DOHH2 (cell line): ENCODE data around the gene CAMKMT.

Experiments used
- CTCF ChIP-seq: fragments of 200-600 bp; sonication (generic); IDR thresholded peaks from one replicate; pipeline ENCODE4 v1.5.1; 2014; ENCODE audit warnings: antibody characterized with exemption, mild to moderate bottlenecking, low read depth, low read length; ENCODE audit not compliant: poor library complexity, severe bottlenecking
- EZH2phosphoT487 ChIP-seq: fragments of 200-600 bp; sonication (generic); IDR thresholded peaks from 2 replicates; pipeline ENCODE4 v1.6.1; 2017; ENCODE audit warnings: borderline replicate concordance, mild to moderate bottlenecking, antibody characterized with exemption, low read length, moderate library complexity, mixed read lengths

DNA sequence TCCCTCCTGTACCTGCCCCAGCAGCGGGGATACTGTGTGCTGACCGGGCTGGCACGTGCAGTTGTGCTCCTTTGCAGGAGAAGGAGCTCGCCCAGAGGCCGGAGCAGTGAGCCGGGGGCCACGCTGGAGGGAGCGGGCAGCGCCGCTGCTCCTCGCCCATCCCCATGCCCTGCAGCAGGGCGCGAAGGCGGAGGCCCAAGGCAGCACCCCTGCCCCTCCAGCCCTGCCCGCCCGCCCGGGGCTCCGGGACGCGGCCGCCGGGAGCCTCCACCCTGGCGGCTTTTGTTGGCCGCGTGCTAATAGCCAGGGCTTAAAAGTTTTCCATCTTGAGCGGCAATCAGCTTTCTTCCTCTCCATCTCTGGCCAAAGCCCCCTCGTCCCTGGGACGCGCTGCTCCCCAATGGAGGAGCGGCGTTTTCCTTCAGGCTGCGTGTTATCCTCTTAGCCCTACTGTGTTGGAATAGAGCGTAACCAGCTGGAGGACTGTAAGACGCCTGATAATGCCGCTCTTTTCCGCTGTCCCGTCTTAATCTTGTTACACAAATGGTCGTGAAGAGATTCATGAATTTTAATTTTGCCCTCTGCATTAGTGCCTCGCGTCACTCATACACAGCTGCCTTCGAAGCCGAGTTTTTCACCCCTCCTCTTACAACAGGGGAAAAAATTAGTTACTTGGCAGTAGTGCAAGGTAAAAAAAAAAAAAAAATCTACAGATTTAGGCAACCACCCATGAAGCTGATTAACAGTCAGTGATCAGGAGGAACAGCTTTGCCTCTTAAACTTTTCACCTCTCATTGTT, 406.9 kb downstream of the CAMKMT start:
- TF ChIP-seq CTCF, result no peak
- TF ChIP-seq EZH2phosphoT487, result no peak
